ENCODE measurements around the gene TFRC.
"Not testable (repeated sequence)": the region's sequence is repeated elsewhere in the genome, so short reads cannot be mapped to it uniquely, and the experiment has no call there.

The TFRC gene

GRCh38 chr3:196081834-196082618 is at the start of gene TFRC:
Gene TFRC, minus strand, starts transcription at chr3:196082090. Its CDS starts 4,991 bp downstream, at chr3:196077099.
- DNase-seq (ENCODE audit: low spot score) = peak; percentile 97

GRCh38 chr3:196128172-196128843 is 46.4 kb upstream of the TFRC start:
- no peak for DNase-seq (ENCODE audit: low spot score)

- peak; percentile 25 for DNase-seq (ENCODE audit: low spot score)
Observed at GRCh38 chr3:196127308-196128040, 45.6 kb upstream of the TFRC start.

- no peak for DNase-seq (ENCODE audit: low spot score)
Observed at GRCh38 chr3:196124608-196125007, 42.7 kb upstream of the TFRC start.

GRCh38 chr3:196122688-196123046 is 40.8 kb upstream of the TFRC start:
- no peak for DNase-seq (ENCODE audit: low spot score)

GRCh38 chr3:196122021-196122687 is 40.3 kb upstream of the TFRC start:
- no peak for DNase-seq (ENCODE audit: low spot score)

- DNase-seq (ENCODE audit: low spot score) = no peak
Observed at GRCh38 chr3:196121066-196121465, 39.2 kb upstream of the TFRC start.

GRCh38 chr3:196120291-196120951 is 38.5 kb upstream of the TFRC start:
- peak; percentile 46 for DNase-seq (ENCODE audit: low spot score)

GRCh38 chr3:196117809-196118208 is 35.9 kb upstream of the TFRC start:
- no peak for DNase-seq (ENCODE audit: low spot score)

GRCh38 chr3:196115678-196116083 is 33.8 kb upstream of the TFRC start:
- DNase-seq (ENCODE audit: low spot score) = no peak

GRCh38 chr3:196111939-196112386 is 30.1 kb upstream of the TFRC start:
- peak; percentile 64 for DNase-seq (ENCODE audit: low spot score)

GRCh38 chr3:196108075-196108743 is 26.3 kb upstream of the TFRC start:
- no peak for DNase-seq (ENCODE audit: low spot score)

- DNase-seq (ENCODE audit: low spot score) = not testable (repeated sequence)
Observed at GRCh38 chr3:196104707-196105106, 22.8 kb upstream of the TFRC start.

GRCh38 chr3:196098365-196098980 is 16.6 kb upstream of the TFRC start:
- not testable (repeated sequence) for DNase-seq (ENCODE audit: low spot score)

GRCh38 chr3:196097373-196098154 is 15.7 kb upstream of the TFRC start:
- DNase-seq (ENCODE audit: low spot score) = no peak

- DNase-seq (ENCODE audit: low spot score) = no peak
Observed at GRCh38 chr3:196096382-196096953, 14.6 kb upstream of the TFRC start.

GRCh38 chr3:196093317-196094111 is 11.6 kb upstream of the TFRC start:
- no peak for DNase-seq (ENCODE audit: low spot score)

- no peak for DNase-seq (ENCODE audit: low spot score)
Observed at GRCh38 chr3:196087906-196088305, 6.0 kb upstream of the TFRC start.

GRCh38 chr3:196082619-196082971 is 705 bp upstream of the TFRC start:
- DNase-seq (ENCODE audit: low spot score) = no peak

Data from activated CD4-positive, alpha-beta T cell treated with anti-CD3 and anti-CD28 coated beads, Interleukin-2, Interleukin-4, amounts not matched to agents 100 ng/mL and 50 ng/mL, durations not matched to agents 16 hours and 8 hours (primary cell).